Choroid plexus epithelial cell (primary cell): ENCODE measurements around the gene UBE3C.
"Not testable (repeated sequence)": the region's sequence is repeated elsewhere in the genome, so short reads cannot be mapped to it uniquely, and the experiment has no call there.

ENCODE experiments used
- DNase-seq: peaks from one replicate; pipeline ENCODE4 v3.0.0-alpha.2; 2010; ENCODE audit warnings: low read depth
- H3K4me3 ChIP-seq: 2 replicates; pipeline ENCODE4 v1.5.1; 2011; ENCODE audit warnings: low read depth, mild to moderate bottlenecking, control low read depth, low read length, moderate library complexity
- CTCF ChIP-seq: conservative IDR thresholded peaks from 2 replicates; pipeline ENCODE4 v1.5.1; 2011; ENCODE audit warnings: low read depth, mild to moderate bottlenecking, control low read depth, inconsistent platforms, low read length, moderate library complexity

The UBE3C gene

GRCh38 chr7:157276731-157277562 lies 138.2 kb downstream of the UBE3C start:
- no peak for TF ChIP-seq CTCF
- no peak overlapping the region for H3K4me3 ChIP-seq
- peak; percentile 47 for DNase-seq

- H3K4me3 ChIP-seq, DNase-seq: not testable (repeated sequence)
These were observed 138.8 kb downstream of the UBE3C start for GRCh38 chr7:157277568-157277967.

GRCh38 chr7:157278167-157278790 lies 139.6 kb downstream of the UBE3C start:
- no peak overlapping the region for H3K4me3 ChIP-seq
- no peak for DNase-seq
- TF ChIP-seq CTCF = no peak

GRCh38 chr7:157278791-157279724 lies 140.3 kb downstream of the UBE3C start:
- peak overlapping the region; percentile 52 for H3K4me3 ChIP-seq
- no peak for TF ChIP-seq CTCF
- DNase-seq = no peak

GRCh38 chr7:157279741-157280215 lies 141.1 kb downstream of the UBE3C start:
- H3K4me3 ChIP-seq = peak overlapping the region; percentile 52
- no peak for TF ChIP-seq CTCF
- no peak for DNase-seq

GRCh38 chr7:157280216-157280841 lies 141.6 kb downstream of the UBE3C start:
- no peak overlapping the region for H3K4me3 ChIP-seq
- no peak for TF ChIP-seq CTCF
- no peak for DNase-seq
